ENCODE results near the gene COX6A1. TPM values are rescaled to one million over a fixed set of nuclear protein-coding genes. Genes with fewer than 3 reads are reported as not detected.

COX6A1 gene
- total RNA-seq, 1 donor from 2014 or later: 255 TPM

DNA sequence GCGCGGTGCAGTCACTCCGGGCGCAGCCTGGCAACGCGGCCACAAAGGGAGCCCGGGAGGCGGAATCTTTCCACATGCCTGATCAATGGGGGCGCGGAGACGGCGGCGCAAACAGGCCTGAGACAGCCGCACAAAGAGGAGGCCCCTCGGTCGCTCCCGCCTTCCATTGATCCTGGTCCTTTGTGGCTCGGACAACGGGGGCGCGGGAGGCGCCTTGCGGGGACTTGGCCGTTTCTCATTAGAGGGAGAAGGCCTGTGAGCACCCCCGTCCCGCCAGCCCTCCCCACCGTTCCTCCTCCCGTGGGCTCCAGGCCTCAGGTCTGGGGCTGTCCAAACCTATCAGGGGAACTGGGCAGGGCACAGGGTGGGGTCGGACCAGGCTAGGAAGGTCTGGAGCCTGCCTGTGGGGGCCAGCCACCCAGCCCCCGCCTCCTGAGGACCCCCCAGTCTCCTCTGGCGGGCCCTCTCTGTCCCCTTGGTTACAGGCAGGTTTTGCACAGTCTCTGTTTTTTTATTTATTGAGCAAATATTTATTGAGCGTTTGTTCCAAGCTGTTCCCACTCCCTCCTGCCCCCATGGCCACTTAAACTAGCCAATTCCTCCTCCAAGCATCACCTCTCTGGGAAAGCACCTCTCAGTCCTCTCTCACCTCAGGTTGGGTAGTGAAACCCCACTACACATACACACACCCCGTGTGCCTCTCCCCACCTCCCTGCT is 39.9 kb upstream of the COX6A1 start:
- TF ChIP-seq, protein P1, sequence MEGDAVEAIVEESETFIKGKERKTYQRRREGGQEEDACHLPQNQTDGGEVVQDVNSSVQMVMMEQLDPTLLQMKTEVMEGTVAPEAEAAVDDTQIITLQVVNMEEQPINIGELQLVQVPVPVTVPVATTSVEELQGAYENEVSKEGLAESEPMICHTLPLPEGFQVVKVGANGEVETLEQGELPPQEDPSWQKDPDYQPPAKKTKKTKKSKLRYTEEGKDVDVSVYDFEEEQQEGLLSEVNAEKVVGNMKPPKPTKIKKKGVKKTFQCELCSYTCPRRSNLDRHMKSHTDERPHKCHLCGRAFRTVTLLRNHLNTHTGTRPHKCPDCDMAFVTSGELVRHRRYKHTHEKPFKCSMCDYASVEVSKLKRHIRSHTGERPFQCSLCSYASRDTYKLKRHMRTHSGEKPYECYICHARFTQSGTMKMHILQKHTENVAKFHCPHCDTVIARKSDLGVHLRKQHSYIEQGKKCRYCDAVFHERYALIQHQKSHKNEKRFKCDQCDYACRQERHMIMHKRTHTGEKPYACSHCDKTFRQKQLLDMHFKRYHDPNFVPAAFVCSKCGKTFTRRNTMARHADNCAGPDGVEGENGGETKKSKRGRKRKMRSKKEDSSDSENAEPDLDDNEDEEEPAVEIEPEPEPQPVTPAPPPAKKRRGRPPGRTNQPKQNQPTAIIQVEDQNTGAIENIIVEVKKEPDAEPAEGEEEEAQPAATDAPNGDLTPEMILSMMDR (IDR thresholded peaks at IDR 0.05): no peak
- CTCF ChIA-PET: interaction anchor here (0.8 kb wide), 1 partner anchor 58 kb away, joined by 3 read pairs; no protein-coding TSS in a partner anchor
- H3K9me3 Mint-ChIP-seq: no peaks in the 10 kb centered on the region
- DNase-seq (no peak), ATAC-seq (ENCODE audit: low read depth) (no peak)
- no peaks in the 10 kb centered on the region for H3K36me3 Mint-ChIP-seq (ENCODE audit: low read depth)
- H3K4me3 Mint-ChIP-seq: no peak overlapping the region
- POLR2A ChIA-PET: no interaction called here
- H3K4me1 Mint-ChIP-seq: no peaks in the 10 kb centered on the region
- H3K27ac Mint-ChIP-seq: no peak overlapping the region
- intact Hi-C loops (cut with micrococcal nuclease): no loop called here
- H3K27me3 Mint-ChIP-seq: peaks cover 42% of the 10 kb centered on the region

DNA sequence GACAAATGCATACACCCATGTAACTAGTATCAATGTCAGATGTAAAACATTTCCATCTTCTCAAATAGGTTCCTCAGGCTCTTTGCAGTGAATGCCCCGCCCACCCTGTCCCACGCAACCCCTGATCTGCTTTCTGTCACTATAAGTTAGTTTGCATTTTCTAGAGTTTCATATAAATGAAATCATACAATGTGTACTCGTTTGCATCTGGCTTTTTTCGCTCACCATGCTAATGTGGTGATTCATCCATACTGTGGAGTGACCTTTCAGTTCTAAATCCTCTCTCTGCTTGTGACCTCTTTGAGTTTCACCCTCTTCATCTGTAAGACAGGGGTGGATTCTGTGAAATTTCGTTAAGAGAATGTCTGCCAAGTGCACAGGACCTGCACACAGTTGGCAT is 38.4 kb upstream of the COX6A1 start:
- Mint-ChIP-seq H3K27me3 (peaks cover 42% of the 10 kb centered on the region), H3K9me3 (no peaks in the 10 kb centered on the region), H3K4me3 (no peak overlapping the region), H3K36me3 (ENCODE audit: low read depth) (no peaks in the 10 kb centered on the region), H3K4me1 (no peaks in the 10 kb centered on the region), H3K27ac (no peak overlapping the region)
- TF ChIP-seq, protein P1 (IDR thresholded peaks at IDR 0.05): no peak
- ChIA-PET CTCF (no interaction called here), POLR2A (no interaction called here)
- ATAC-seq (ENCODE audit: low read depth) (no peak), DNase-seq (no peak)
- intact Hi-C loops (cut with micrococcal nuclease): no loop called here

DNA sequence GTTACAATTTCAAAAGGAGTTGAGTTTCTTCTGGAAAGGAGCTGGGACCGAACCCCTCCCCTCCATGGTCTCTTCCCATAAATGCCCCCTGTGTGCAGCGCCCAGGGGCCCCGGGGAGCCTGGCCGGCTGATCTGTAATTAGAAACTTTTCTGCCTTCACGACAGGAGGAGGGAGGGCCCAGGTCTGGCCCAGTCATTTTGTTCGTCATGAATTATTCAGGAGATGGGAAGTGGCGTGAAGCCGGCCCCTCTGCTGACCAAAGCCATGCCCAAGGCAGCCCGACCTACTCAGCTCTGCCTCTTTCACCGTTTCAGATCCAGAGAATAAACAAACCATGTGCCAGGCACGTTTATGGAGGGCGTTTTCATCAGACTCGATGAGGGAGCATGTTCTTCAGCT is 35.7 kb upstream of the COX6A1 start:
- Mint-ChIP-seq H3K4me1 (no peaks in the 10 kb centered on the region), H3K27me3 (peaks cover 27% of the 10 kb centered on the region), H3K36me3 (ENCODE audit: low read depth) (no peaks in the 10 kb centered on the region), H3K4me3 (no peak overlapping the region), H3K9me3 (no peaks in the 10 kb centered on the region), H3K27ac (no peak overlapping the region)
- DNase-seq: no peak
- POLR2A ChIA-PET: no interaction called here
- TF ChIP-seq, protein P1 (IDR thresholded peaks at IDR 0.05): no peak
- CTCF ChIA-PET: no interaction called here
- intact Hi-C loops (cut with micrococcal nuclease): no loop called here
- no peak for ATAC-seq (ENCODE audit: low read depth)

DNA sequence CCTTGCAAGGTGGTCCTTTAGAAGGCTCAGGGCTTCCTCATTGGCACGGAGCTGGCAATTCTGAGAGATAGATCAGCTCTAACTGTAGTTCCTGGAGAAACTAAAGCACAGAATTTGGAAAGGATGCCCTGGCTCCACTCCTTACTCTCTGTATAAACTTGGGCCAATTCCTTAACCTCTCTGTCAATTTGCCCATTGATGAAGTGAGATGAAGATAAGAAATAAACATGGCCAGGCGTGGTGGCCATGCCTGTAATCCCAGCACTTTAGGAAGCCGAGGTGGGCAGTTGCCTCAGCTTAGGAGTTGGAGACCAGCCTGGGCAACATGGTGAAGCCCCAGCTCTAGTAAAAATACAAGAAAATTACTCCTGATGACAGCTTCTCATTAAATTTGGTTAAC is 34.0 kb upstream of the COX6A1 start:
- CTCF ChIA-PET: no interaction called here
- Mint-ChIP-seq H3K36me3 (ENCODE audit: low read depth) (no peaks in the 10 kb centered on the region), H3K4me3 (no peak overlapping the region), H3K4me1 (no peaks in the 10 kb centered on the region), H3K27me3 (peaks cover 23% of the 10 kb centered on the region), H3K9me3 (no peaks in the 10 kb centered on the region), H3K27ac (no peak overlapping the region)
- TF ChIP-seq, protein P1 (IDR thresholded peaks at IDR 0.05): no peak
- ATAC-seq (ENCODE audit: low read depth): no peak
- DNase-seq: no peak
- intact Hi-C loops (cut with micrococcal nuclease): no loop called here
- POLR2A ChIA-PET: interaction anchor here (0.6 kb wide), 1 partner anchor 20 kb away, joined by 13 read pairs; no protein-coding TSS in a partner anchor

DNA sequence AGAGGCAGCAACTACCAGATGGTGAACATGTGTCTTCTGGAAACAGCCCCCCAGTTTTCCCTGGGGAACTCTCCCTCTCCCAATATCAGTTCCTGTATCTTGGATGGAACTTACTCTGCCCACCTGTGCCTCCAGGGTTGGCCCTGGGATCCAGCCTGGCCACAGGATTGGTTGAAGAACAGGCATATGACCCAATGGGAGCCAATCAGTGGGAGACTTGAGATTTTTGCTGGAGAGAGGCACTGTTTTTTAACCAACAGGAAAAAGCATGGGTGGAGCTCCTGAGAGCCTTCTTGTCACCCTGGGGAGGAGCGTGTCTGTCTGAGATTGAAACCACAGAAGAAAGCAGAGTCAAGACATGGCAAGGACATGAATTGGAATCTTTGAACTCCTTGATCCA is 33.6 kb upstream of the COX6A1 start:
- ChIA-PET POLR2A (interaction anchor here (0.6 kb wide), 1 partner anchor 20 kb away, joined by 13 read pairs; no protein-coding TSS in a partner anchor), CTCF (no interaction called here)
- Mint-ChIP-seq H3K4me3 (no peak overlapping the region), H3K9me3 (no peaks in the 10 kb centered on the region), H3K4me1 (no peaks in the 10 kb centered on the region), H3K27me3 (peaks cover 23% of the 10 kb centered on the region), H3K27ac (no peak overlapping the region), H3K36me3 (ENCODE audit: low read depth) (no peaks in the 10 kb centered on the region)
- TF ChIP-seq, protein P1 (IDR thresholded peaks at IDR 0.05): no peak
- ATAC-seq (ENCODE audit: low read depth) (no peak), DNase-seq (no peak)
- intact Hi-C loops (cut with micrococcal nuclease): no loop called here
